Measurements from ENCODE around the gene NHLH1.

DNA sequence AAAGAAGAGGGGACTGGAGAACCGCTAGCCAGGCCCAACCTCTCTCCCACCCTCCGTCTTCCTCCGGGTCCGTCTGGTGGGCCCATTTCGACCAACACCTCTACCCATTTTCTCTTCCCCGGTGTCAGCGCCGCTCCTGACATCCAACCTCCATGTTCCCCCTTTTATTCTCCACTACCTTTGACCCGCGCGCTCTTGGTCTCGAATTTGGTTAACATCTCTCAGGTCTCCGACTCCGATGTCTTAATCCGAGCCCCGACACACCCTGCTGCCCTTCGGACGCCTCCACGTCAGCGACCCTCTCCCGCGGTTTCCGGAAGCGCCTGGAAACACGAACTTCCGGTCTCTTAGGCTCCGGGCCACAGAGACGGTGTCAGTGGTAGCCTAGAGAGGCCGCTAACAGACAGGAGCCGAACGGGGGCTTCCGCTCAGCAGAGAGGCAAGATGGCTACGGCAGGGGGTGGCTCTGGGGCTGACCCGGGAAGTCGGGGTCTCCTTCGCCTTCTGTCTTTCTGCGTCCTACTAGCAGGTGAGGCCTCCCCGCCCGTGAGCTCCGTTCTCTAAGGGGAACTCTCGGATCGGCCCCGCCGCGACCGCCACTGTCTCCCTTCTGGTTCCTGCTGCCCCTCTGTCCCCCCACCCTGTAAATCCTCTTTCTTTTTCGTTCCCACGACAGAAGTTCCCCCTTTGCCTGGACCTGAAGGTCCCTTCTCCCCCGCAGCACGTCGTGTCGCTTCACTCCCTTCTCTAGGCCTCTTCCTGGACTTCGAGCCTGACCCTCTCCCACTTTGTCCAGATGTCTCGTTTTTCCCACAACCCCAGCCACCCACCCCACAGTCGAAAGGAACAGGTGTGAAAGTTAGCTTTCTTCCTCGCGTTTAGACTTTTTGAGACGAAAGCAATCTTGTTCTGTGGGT lies 23.7 kb upstream of the NHLH1 start, which contains the start of the genes COPA and NCSTN:
- TF ChIP-seq, protein P1, sequence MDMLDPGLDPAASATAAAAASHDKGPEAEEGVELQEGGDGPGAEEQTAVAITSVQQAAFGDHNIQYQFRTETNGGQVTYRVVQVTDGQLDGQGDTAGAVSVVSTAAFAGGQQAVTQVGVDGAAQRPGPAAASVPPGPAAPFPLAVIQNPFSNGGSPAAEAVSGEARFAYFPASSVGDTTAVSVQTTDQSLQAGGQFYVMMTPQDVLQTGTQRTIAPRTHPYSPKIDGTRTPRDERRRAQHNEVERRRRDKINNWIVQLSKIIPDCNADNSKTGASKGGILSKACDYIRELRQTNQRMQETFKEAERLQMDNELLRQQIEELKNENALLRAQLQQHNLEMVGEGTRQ (IDR thresholded peaks at IDR 0.05; ENCODE audit: low read depth, low read length): no peak
- TF ChIP-seq, protein P2, sequence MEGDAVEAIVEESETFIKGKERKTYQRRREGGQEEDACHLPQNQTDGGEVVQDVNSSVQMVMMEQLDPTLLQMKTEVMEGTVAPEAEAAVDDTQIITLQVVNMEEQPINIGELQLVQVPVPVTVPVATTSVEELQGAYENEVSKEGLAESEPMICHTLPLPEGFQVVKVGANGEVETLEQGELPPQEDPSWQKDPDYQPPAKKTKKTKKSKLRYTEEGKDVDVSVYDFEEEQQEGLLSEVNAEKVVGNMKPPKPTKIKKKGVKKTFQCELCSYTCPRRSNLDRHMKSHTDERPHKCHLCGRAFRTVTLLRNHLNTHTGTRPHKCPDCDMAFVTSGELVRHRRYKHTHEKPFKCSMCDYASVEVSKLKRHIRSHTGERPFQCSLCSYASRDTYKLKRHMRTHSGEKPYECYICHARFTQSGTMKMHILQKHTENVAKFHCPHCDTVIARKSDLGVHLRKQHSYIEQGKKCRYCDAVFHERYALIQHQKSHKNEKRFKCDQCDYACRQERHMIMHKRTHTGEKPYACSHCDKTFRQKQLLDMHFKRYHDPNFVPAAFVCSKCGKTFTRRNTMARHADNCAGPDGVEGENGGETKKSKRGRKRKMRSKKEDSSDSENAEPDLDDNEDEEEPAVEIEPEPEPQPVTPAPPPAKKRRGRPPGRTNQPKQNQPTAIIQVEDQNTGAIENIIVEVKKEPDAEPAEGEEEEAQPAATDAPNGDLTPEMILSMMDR (conservative IDR thresholded peaks at IDR 0.05; ENCODE audit: low read depth, low read length): no peak
- TF ChIP-seq POLR2A (IDR thresholded peaks at IDR 0.05; ENCODE audit: low read depth, low read length) (peak; percentile 97), BHLHE40 (IDR thresholded peaks at IDR 0.05; ENCODE audit: low read depth, low read length) (no peak), RFX5 (IDR thresholded peaks at IDR 0.05; ENCODE audit: low read depth, low read length) (no peak), MAZ (IDR thresholded peaks at IDR 0.05; ENCODE audit: borderline replicate concordance, low read depth, low read length) (peak; percentile 91; the same call in 1 of the 2 replicates), MXI1 (IDR thresholded peaks at IDR 0.05; ENCODE audit: borderline replicate concordance, low read depth, low read length) (0 out of 2 replicates have a peak, but pooled peaks have one; percentile 44), SMC3 (IDR thresholded peaks at IDR 0.05; ENCODE audit: low read depth, low read length) (no peak)
- TF ChIP-seq, protein P3, sequence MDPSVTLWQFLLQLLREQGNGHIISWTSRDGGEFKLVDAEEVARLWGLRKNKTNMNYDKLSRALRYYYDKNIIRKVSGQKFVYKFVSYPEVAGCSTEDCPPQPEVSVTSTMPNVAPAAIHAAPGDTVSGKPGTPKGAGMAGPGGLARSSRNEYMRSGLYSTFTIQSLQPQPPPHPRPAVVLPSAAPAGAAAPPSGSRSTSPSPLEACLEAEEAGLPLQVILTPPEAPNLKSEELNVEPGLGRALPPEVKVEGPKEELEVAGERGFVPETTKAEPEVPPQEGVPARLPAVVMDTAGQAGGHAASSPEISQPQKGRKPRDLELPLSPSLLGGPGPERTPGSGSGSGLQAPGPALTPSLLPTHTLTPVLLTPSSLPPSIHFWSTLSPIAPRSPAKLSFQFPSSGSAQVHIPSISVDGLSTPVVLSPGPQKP (IDR thresholded peaks at IDR 0.05; ENCODE audit: borderline replicate concordance, low read depth, low read length): 0 out of 2 replicates have a peak, but pooled peaks have one; percentile 71
